Activated CD8-positive, alpha-beta T cell treated with anti-CD3 and anti-CD28 coated beads for 36 hours (primary cell): ENCODE data around the gene DNAJC8. TPM values are rescaled to one million over a fixed set of nuclear protein-coding genes. Genes with fewer than 3 reads are reported as not detected.

Experiments
- ATAC-seq: fragments of 200-7000 bp; cut with Tn5 transposase; one replicate; pipeline ENCODE4 v1.10.0; 2021; ENCODE audit warnings: mild to moderate bottlenecking, moderate library complexity
- CTCF ChIA-PET: fragments of 350-600 bp; sonication (Branson Sonifier 250); formaldehyde crosslinking; loops from one replicate; lab custom pipeline; 2021; ENCODE audit warnings: antibody characterized with exemption; lab: Charles Lee
- POLR2A ChIA-PET: fragments of 350-600 bp; sonication (Branson Sonifier 250); formaldehyde crosslinking; loops from one replicate; lab custom pipeline; 2021; ENCODE audit warnings: antibody characterized with exemption; lab: Charles Lee
- DNase-seq: peaks from one replicate; pipeline ENCODE4 v3.0.0-alpha.2; 2020
- H3K27ac Mint-ChIP-seq: one replicate; pipeline ENCODE4 v1.8.0; 2021; ENCODE audit warnings: mild to moderate bottlenecking, mixed read lengths
- H3K27me3 Mint-ChIP-seq: one replicate; pipeline ENCODE4 v1.8.0; 2021; ENCODE audit warnings: mixed read lengths
- H3K36me3 Mint-ChIP-seq: one replicate; pipeline ENCODE4 v1.8.0; 2021; ENCODE audit warnings: low read depth, mixed read lengths
- H3K4me1 Mint-ChIP-seq: one replicate; pipeline ENCODE4 v1.8.0; 2021; ENCODE audit warnings: low read depth, mixed read lengths
- H3K4me3 Mint-ChIP-seq: one replicate; pipeline ENCODE4 v1.8.0; 2021; ENCODE audit warnings: mild to moderate bottlenecking, moderate library complexity, mixed read lengths
- H3K9me3 Mint-ChIP-seq: one replicate; pipeline ENCODE4 v1.8.0; 2021; ENCODE audit warnings: mixed read lengths
- CTCF ChIP-seq: fragments of 200-600 bp; IDR thresholded peaks from one replicate; pipeline ENCODE4 v1.8.0; 2022; ENCODE audit warnings: antibody characterized with exemption, mild to moderate bottlenecking
- intact Hi-C: fragments of 100-400 bp; cut with micrococcal nuclease; formaldehyde crosslinking; loops from one replicate; pipeline ENCODE4 v1.10.0; 2022
- total RNA-seq, 2 experiments: library from RNA; stranded (reverse); gene quantifications; one replicate each; pipeline ENCODE4 v1.2.3, GENCODE V29; 2021

Gene DNAJC8
- total RNA-seq, 2 experiments from 2014 or later = 103 to 105 TPM

DNA sequence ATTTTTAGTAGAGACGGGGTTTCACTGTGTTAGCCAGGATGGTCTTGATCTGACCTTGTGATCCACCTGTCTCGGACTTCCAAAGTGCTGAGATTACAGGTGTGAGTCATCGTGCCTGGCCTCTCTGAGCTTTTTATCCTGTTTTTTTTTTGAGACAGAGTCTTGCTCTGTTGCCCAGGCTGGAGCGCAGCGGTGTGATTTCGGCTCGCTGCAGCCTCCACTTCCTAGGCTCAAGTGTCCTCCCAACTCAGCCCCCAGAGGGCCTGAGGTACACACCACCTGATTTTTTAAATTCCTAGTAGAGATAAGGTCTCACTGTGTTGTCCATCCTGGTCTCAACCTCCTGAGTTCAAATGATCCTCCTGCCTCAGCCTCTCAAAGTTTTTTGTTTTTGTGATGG, 46.9 kb upstream of the DNAJC8 start:
- DNase-seq (no peak), ATAC-seq (no peak)
- Mint-ChIP-seq H3K36me3 (peaks cover 29% of the 10 kb centered on the region), H3K27ac (no peak overlapping the region), H3K4me3 (no peak overlapping the region), H3K9me3 (no peaks in the 10 kb centered on the region), H3K4me1 (no peaks in the 10 kb centered on the region), H3K27me3 (no peaks in the 10 kb centered on the region)
- TF ChIP-seq CTCF = no peak
- intact Hi-C loops = no loop called here
- ChIA-PET POLR2A (interaction anchor here (1.1 to 1.8 kb wide), 3 partner anchors 17 to 142 kb away, joined by 3 to 4 read pairs (median 3); partner anchors contain the start of gene DNAJC8), CTCF (interaction anchor here (1.3 kb wide), 1 partner anchor 25 kb away, joined by 3 read pairs; no protein-coding TSS in a partner anchor)

GRCh38 chr1:28278763-28279162, 45.9 kb upstream of the DNAJC8 start:
- Mint-ChIP-seq H3K27ac (no peak overlapping the region), H3K9me3 (no peaks in the 10 kb centered on the region), H3K36me3 (peaks cover 37% of the 10 kb centered on the region), H3K4me3 (no peak overlapping the region), H3K27me3 (no peaks in the 10 kb centered on the region), H3K4me1 (no peaks in the 10 kb centered on the region)
- intact Hi-C loops = no loop called here
- ChIA-PET POLR2A (interaction anchor here (1.1 to 1.8 kb wide), 4 partner anchors 16 to 143 kb away, joined by 3 to 6 read pairs (median 4); partner anchors contain the start of gene DNAJC8), CTCF (interaction anchor here (0.9 kb wide), 1 partner anchor 30 kb away, joined by 3 read pairs; no protein-coding TSS in a partner anchor)
- ATAC-seq = no peak
- DNase-seq = no peak
- no peak for TF ChIP-seq CTCF

DNA sequence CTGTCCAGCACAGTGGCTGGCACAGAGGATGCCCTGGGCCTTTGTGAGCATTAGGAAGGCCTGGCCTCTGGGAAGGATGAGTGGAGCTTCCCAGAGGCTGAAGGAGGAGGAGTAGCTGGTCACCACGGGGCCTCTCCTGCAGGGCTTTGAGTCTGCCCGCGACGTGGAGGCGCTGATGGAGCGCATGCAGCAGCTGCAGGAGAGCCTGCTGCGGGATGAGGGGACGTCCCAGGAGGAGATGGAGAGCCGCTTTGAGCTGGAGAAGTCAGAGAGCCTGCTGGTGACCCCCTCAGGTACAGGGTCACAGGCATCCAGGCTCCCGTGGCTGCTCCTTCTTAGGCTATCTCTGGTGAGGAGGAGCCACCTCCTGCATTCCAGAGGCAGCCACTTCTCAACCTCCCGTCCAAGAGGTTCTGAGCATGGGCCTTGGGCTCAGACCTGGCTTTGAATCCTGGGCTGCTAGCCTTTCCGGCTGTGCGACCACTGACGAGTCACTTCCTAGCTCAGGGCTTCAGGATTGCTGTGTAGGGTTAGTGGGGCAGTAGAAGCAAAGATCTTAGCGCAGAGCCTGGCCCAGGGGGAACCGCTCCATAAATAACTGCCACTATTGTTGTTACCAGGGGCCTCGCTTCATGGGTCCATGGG, 40.5 kb upstream of the DNAJC8 start:
- Mint-ChIP-seq H3K36me3 (peaks cover 36% of the 10 kb centered on the region), H3K9me3 (no peaks in the 10 kb centered on the region), H3K4me3 (no peak overlapping the region), H3K27ac (no peak overlapping the region), H3K4me1 (no peaks in the 10 kb centered on the region), H3K27me3 (no peaks in the 10 kb centered on the region)
- ATAC-seq = no peak
- TF ChIP-seq CTCF = no peak
- ChIA-PET POLR2A (interaction anchor here (2.2 kb wide), 1 partner anchor 13 kb away, joined by 5 read pairs; no protein-coding TSS in a partner anchor), CTCF (interaction anchor here (2.9 kb wide), 1 partner anchor 25 kb away, joined by 10 read pairs; no protein-coding TSS in a partner anchor)
- no peak for DNase-seq
- intact Hi-C loops = no loop called here

DNA sequence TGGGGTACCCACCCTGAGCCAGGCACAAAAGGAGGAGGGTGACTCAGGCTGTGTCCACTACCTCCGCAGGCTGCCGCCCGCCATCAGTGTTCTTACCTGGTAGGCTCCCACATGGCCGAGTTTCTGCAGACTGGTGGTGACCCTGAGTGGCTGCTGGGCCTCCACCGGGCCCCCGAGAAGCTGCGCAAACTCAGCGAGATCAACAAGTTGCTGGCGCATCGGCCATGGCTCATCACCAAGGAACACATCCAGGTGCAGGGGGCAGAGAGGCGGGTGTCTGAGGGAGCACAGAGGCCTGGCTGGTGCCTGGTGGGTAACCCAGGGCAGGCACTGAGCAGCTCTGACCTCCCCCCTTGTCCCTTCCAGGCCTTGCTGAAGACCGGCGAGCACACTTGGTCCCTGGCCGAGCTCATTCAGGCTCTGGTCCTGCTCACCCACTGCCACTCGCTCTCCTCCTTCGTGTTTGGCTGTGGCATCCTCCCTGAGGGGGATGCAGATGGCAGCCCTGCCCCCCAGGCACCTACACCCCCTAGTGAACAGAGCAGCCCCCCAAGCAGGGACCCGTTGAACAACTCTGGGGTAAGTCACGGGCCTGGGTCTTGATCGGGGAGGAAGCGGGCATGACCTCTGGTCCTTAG, 39.5 kb upstream of the DNAJC8 start:
- Mint-ChIP-seq H3K9me3 (no peaks in the 10 kb centered on the region), H3K4me1 (no peaks in the 10 kb centered on the region), H3K4me3 (no peak overlapping the region), H3K27me3 (no peaks in the 10 kb centered on the region), H3K27ac (no peak overlapping the region), H3K36me3 (peaks cover 29% of the 10 kb centered on the region)
- POLR2A ChIA-PET = interaction anchor here (0.6 to 2.2 kb wide), 2 partner anchors 12 to 55 kb away, joined by 3 to 5 read pairs; no protein-coding TSS in a partner anchor
- CTCF ChIA-PET = interaction anchor here (1.0 to 2.9 kb wide), 2 partner anchors 24 to 92 kb away, joined by 3 to 10 read pairs; no protein-coding TSS in a partner anchor
- no peak for ATAC-seq
- no peak for TF ChIP-seq CTCF
- no peak for DNase-seq
- intact Hi-C loops = no loop called here
